H1 (cell line): ENCODE data around the gene EXOC6. TPM values are rescaled to one million over a fixed set of nuclear protein-coding genes. Genes with fewer than 3 reads are reported as not detected.

Experiments used
- KDM4A ChIP-seq: IDR thresholded peaks from one replicate; pipeline ENCODE4 v1.7.1; 2012; ENCODE audit warnings: low read depth, mild to moderate bottlenecking, moderate library complexity, low read length, inconsistent platforms; ENCODE audit not compliant: severe bottlenecking
- polyA plus RNA-seq, 7 experiments: library from polyadenylated mRNA; depleted of rRNA in 3 of 7; stranded (reverse) in 5 of 7; unstranded in 2 of 7; fragments of >200 nt in 5 of 7; fragments of 200-250 nt in 2 of 7; gene quantifications; 1 replicate in 5 of 7; 2 replicates in 1 of 7; 4 replicates in 1 of 7; pipeline versions ENCODE4 v1.2.1 to v1.2.3, GENCODE V29; 2011 to 2013; ENCODE audit warnings: missing spikeins in 2 of 7, mixed read lengths in 2 of 7
- total RNA-seq: library from RNA; stranded (reverse); fragmentation: NEBNext Ultra II Directional; extraction: Animal tissue kit (Norgen Biotek cat#: 25700); gene quantifications from 2 replicates; pipeline ENCODE4 v1.2.1, GENCODE V29; 2021

The EXOC6 gene
- total and polyA plus RNA-seq, 2 of the 8 experiments (the other 6 are each of a cell fraction or from before 2014, with no cell fraction given) = 1.7 to 4.5 TPM

GRCh38 chr10:92837456-92837855 is 10.9 kb upstream of the EXOC6 start (continued):
- TF ChIP-seq KDM4A = no peak
